WERI-Rb-1 (cell line): Measurements from ENCODE around the gene PPIH.
"Not testable (repeated sequence)": the region's sequence is repeated elsewhere in the genome, so short reads cannot be mapped to it uniquely, and the experiment has no call there.

Experiments
- DNase-seq: peaks from one replicate; pipeline ENCODE4 v3.0.0-alpha.2; 2020
- H3K27ac ChIP-seq: fragments of 250-450 bp; sonication (Bioruptor Pico); 2 replicates; pipeline ENCODE4 v1.5.1; 2020; ENCODE audit warnings: mild to moderate bottlenecking, moderate library complexity
- H3K27me3 ChIP-seq: fragments of 250-450 bp; sonication (Bioruptor Pico); 2 replicates; pipeline ENCODE4 v1.5.1; 2021; ENCODE audit warnings: mild to moderate bottlenecking, low read depth, moderate library complexity; ENCODE audit not compliant: insufficient read depth, severe bottlenecking
- H3K36me3 ChIP-seq: fragments of 250-450 bp; sonication (Bioruptor Pico); 2 replicates; pipeline ENCODE4 v1.5.1; 2020; ENCODE audit warnings: mild to moderate bottlenecking, moderate library complexity
- H3K4me3 ChIP-seq: 2 replicates; pipeline ENCODE4 v1.5.1; 2011; ENCODE audit warnings: low read depth, mild to moderate bottlenecking, control low read depth, low read length
- H3K9me3 ChIP-seq: fragments of 250-450 bp; sonication (Bioruptor Pico); 2 replicates; pipeline ENCODE4 v1.5.1; 2021; ENCODE audit warnings: mild to moderate bottlenecking, moderate library complexity; ENCODE audit not compliant: severe bottlenecking
- CTCF ChIP-seq: IDR thresholded peaks from 2 replicates; pipeline ENCODE4 v1.5.1; 2011; ENCODE audit warnings: low read depth, mild to moderate bottlenecking, control low read depth, inconsistent platforms, low read length

Gene PPIH

GRCh38 chr1:42680921-42681683 lies 22.9 kb downstream of the PPIH start:
- peaks cover 36% of the 10 kb centered on the region for H3K36me3 ChIP-seq
- H3K27me3 ChIP-seq: no peaks in the 10 kb centered on the region
- DNase-seq: no peak
- peak overlapping the region; percentile 97 for H3K4me3 ChIP-seq
- TF ChIP-seq CTCF: no peak
- H3K27ac ChIP-seq: peak overlapping the region; percentile 91
- H3K9me3 ChIP-seq: no peaks in the 10 kb centered on the region

- DNase-seq: peak; percentile 97
- Histone ChIP-seq H3K36me3 (peaks cover 41% of the 10 kb centered on the region), H3K27ac (peak within 1 kb of the TSS; percentile 91), H3K4me3 (peak within 1 kb of the TSS; percentile 97), H3K27me3 (no peaks in the 10 kb centered on the region), H3K9me3 (no peaks in the 10 kb centered on the region)
- no peak for TF ChIP-seq CTCF
These were observed 23.7 kb downstream of the PPIH start, which contains the start of gene YBX1 for GRCh38 chr1:42681741-42682483. Gene YBX1 (plus strand): TSS chr1:42682418. CDS start chr1:42682566, 148 bp downstream.

DNA sequence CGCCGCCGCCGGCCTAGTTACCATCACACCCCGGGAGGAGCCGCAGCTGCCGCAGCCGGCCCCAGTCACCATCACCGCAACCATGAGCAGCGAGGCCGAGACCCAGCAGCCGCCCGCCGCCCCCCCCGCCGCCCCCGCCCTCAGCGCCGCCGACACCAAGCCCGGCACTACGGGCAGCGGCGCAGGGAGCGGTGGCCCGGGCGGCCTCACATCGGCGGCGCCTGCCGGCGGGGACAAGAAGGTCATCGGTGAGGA lies 24.2 kb downstream of the PPIH start:
- H3K9me3 ChIP-seq, H3K27me3 ChIP-seq: not testable (repeated sequence)
- H3K4me3 ChIP-seq: peak overlapping the region; percentile 97
- DNase-seq: peak; percentile 31
- H3K27ac ChIP-seq: peak overlapping the region; percentile 91
- peaks cover 45% of the 10 kb centered on the region for H3K36me3 ChIP-seq

- Histone ChIP-seq H3K36me3 (peaks cover 50% of the 10 kb centered on the region), H3K4me3 (peak overlapping the region; percentile 97), H3K9me3 (no peaks in the 10 kb centered on the region), H3K27me3 (no peaks in the 10 kb centered on the region), H3K27ac (peak overlapping the region; percentile 91)
- DNase-seq: peak; percentile 37
- TF ChIP-seq CTCF: no peak
These were observed 24.7 kb downstream of the PPIH start for GRCh38 chr1:42682739-42683531.

DNA sequence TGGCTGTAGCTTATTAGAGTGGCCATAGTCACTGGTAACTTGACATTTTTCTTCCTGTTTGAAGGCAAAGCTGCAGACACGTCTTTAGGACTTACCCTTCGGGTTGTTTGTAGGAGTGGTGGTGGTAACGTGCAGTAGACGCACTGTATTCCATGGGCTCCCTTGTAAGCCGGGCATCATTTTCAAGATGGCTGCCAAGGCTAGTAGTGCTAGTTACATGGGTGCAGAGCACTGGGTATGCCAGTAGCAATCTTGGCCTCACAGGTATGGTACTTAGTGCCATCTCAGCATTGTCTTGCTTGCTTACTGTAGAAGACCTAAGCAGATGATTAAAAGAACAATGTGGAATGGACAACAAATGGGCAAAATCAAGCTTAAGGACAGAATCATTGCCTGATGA lies 25.9 kb downstream of the PPIH start:
- peaks cover 61% of the 10 kb centered on the region for H3K36me3 ChIP-seq
- H3K27ac ChIP-seq: no peak overlapping the region
- peak overlapping the region; percentile 80 for H3K4me3 ChIP-seq
- DNase-seq: no peak
- no peak for TF ChIP-seq CTCF
- no peaks in the 10 kb centered on the region for H3K9me3 ChIP-seq
- H3K27me3 ChIP-seq: no peaks in the 10 kb centered on the region

- H3K36me3 ChIP-seq: peaks cover 67% of the 10 kb centered on the region
- no peak for TF ChIP-seq CTCF
- DNase-seq: no peak
- no peak overlapping the region for H3K27ac ChIP-seq
- H3K9me3 ChIP-seq: no peaks in the 10 kb centered on the region
- no peaks in the 10 kb centered on the region for H3K27me3 ChIP-seq
- H3K4me3 ChIP-seq: no peak overlapping the region
These were observed 28.2 kb downstream of the PPIH start for GRCh38 chr1:42686418-42686817.
